WTC11 (cell line): ENCODE data around the gene TAPT1. TPM values are rescaled to one million over a fixed set of nuclear protein-coding genes. Genes with fewer than 3 reads are reported as not detected.
A peak's percentile ranks its signal among the peaks of the same experiment; 100 is the strongest.
"Not testable (repeated sequence)": the region's sequence is repeated elsewhere in the genome, so short reads cannot be mapped to it uniquely, and the experiment has no call there.

Experiments
- ATAC-seq: fragments of 200-7000 bp; cut with Tn5 transposase; 2 replicates; pipeline ENCODE4 v1.10.0; 2021; ENCODE audit warnings: mild to moderate bottlenecking, moderate library complexity
- CTCF ChIA-PET: fragments of 300-600 bp; sonication (Branson Sonifier 250); formaldehyde crosslinking; loops from one replicate; lab custom pipeline; 2021; ENCODE audit warnings: antibody characterized with exemption; lab: Charles Lee
- POLR2A ChIA-PET: fragments of 350-600 bp; sonication (Branson Sonifier 250); formaldehyde crosslinking; loops from one replicate; lab custom pipeline; 2021; ENCODE audit warnings: antibody characterized with exemption; lab: Charles Lee
- DNase-seq: peaks from one replicate; pipeline ENCODE4 v3.0.0; 2021; ENCODE audit warnings: low spot score
- H3K27ac Mint-ChIP-seq: 2 replicates; pipeline ENCODE4 v1.8.0; 2021; ENCODE audit warnings: mixed read lengths
- H3K27me3 Mint-ChIP-seq: 2 replicates; pipeline ENCODE4 v1.8.0; 2021; ENCODE audit warnings: low read depth, mild to moderate bottlenecking, moderate library complexity, mixed read lengths
- H3K36me3 Mint-ChIP-seq: 2 replicates; pipeline ENCODE4 v1.8.0; 2021; ENCODE audit warnings: mixed read lengths
- H3K4me1 Mint-ChIP-seq: 2 replicates; pipeline ENCODE4 v1.8.0; 2022; ENCODE audit warnings: mixed read lengths
- H3K4me3 Mint-ChIP-seq: 2 replicates; pipeline ENCODE4 v1.8.0; 2021; ENCODE audit warnings: mild to moderate bottlenecking, moderate library complexity, mixed read lengths
- H3K9me3 Mint-ChIP-seq: 2 replicates; pipeline ENCODE4 v1.8.0; 2021; ENCODE audit warnings: mixed read lengths
- ATF1 ChIP-seq: sonication (generic); formaldehyde crosslinking; IDR thresholded peaks from 2 replicates; pipeline ENCODE4 v1.8.1; 2023; ENCODE audit warnings: mild to moderate bottlenecking, moderate library complexity, missing genetic modification reagents
- CREB1 ChIP-seq: sonication (generic); formaldehyde crosslinking; IDR thresholded peaks from 2 replicates; pipeline ENCODE4 v1.8.0; 2023; ENCODE audit warnings: mild to moderate bottlenecking, missing genetic modification reagents
- ELF4 ChIP-seq: sonication (generic); formaldehyde crosslinking; IDR thresholded peaks from 2 replicates; pipeline ENCODE4 v1.8.1; 2022; ENCODE audit warnings: low read depth, mild to moderate bottlenecking, moderate library complexity, missing genetic modification reagents
- EMX1 ChIP-seq: fragments of 250-450 bp; sonication (Bioruptor Pico); IDR thresholded peaks from 2 replicates; pipeline ENCODE4 v1.8.0; 2021; ENCODE audit warnings: mild to moderate bottlenecking
- GRHL2 ChIP-seq: fragments of 250-450 bp; sonication (Bioruptor Pico); IDR thresholded peaks from 2 replicates; pipeline ENCODE4 v1.8.0; 2022; ENCODE audit warnings: mild to moderate bottlenecking, moderate library complexity; ENCODE audit not compliant: insufficient replicate concordance, severe bottlenecking
- GTF2I ChIP-seq: fragments of 250-450 bp; sonication (Bioruptor Pico); conservative IDR thresholded peaks from 2 replicates; pipeline ENCODE4 v1.4.0; 2021; ENCODE audit warnings: mild to moderate bottlenecking
- NFATC4 ChIP-seq: fragments of 250-450 bp; sonication (Bioruptor Pico); IDR thresholded peaks from 2 replicates; pipeline ENCODE4 v1.9.0; 2021; ENCODE audit warnings: mild to moderate bottlenecking
- RELA ChIP-seq: sonication (generic); formaldehyde crosslinking; IDR thresholded peaks from 2 replicates; pipeline ENCODE4 v1.8.1; 2022; ENCODE audit warnings: missing genetic modification reagents, mild to moderate bottlenecking, borderline replicate concordance
- SMAD3 ChIP-seq: sonication (generic); formaldehyde crosslinking; IDR thresholded peaks from 2 replicates; pipeline ENCODE4 v1.8.0; 2022; ENCODE audit warnings: missing genetic modification reagents, mild to moderate bottlenecking, borderline replicate concordance
- TCF7 ChIP-seq: sonication (generic); formaldehyde crosslinking; IDR thresholded peaks from 2 replicates; pipeline ENCODE4 v1.8.0; 2022; ENCODE audit warnings: mild to moderate bottlenecking, low read depth, missing genetic modification reagents, moderate library complexity
- TP53 ChIP-seq: sonication (generic); formaldehyde crosslinking; IDR thresholded peaks from 2 replicates; pipeline ENCODE4 v1.8.1; 2023; ENCODE audit warnings: mild to moderate bottlenecking, missing genetic modification reagents
- ZNF219 ChIP-seq: sonication (generic); formaldehyde crosslinking; IDR thresholded peaks from 2 replicates; pipeline ENCODE4 v1.8.0; 2023; ENCODE audit warnings: missing genetic modification reagents, mild to moderate bottlenecking, borderline replicate concordance
- ZNF232 ChIP-seq: sonication (generic); formaldehyde crosslinking; IDR thresholded peaks from 2 replicates; pipeline ENCODE4 v1.8.0; 2022; ENCODE audit warnings: mild to moderate bottlenecking, missing genetic modification reagents
- ZNF416 ChIP-seq: fragments of 250-450 bp; sonication (Bioruptor Pico); IDR thresholded peaks from 2 replicates; pipeline ENCODE4 v1.9.0; 2021; ENCODE audit warnings: mild to moderate bottlenecking, inconsistent platforms
- total RNA-seq: library from RNA; stranded (reverse); gene quantifications from 3 replicates; pipeline ENCODE4 v1.2.3, GENCODE V29; 2021
- TF ChIP-seq, protein P1 (sequence below): sonication (generic); formaldehyde crosslinking; IDR thresholded peaks from 2 replicates; pipeline ENCODE4 v1.8.0; 2022; ENCODE audit warnings: mild to moderate bottlenecking, missing genetic modification reagents
- TF ChIP-seq, protein P2 (sequence below): sonication (generic); formaldehyde crosslinking; IDR thresholded peaks from 2 replicates; pipeline ENCODE4 v1.8.0; 2023; ENCODE audit warnings: missing genetic modification reagents
- TF ChIP-seq, protein P3 (sequence below): sonication (generic); formaldehyde crosslinking; conservative IDR thresholded peaks from 2 replicates; pipeline ENCODE4 v1.8.1; 2023; ENCODE audit warnings: mild to moderate bottlenecking, low read depth, missing genetic modification reagents, moderate library complexity
- TF ChIP-seq, protein P4 (sequence below): fragments of 250-450 bp; sonication (Bioruptor Pico); IDR thresholded peaks from 2 replicates; pipeline ENCODE4 v1.9.0; 2021; ENCODE audit warnings: mild to moderate bottlenecking
- TF ChIP-seq, protein P5 (sequence below): sonication (generic); formaldehyde crosslinking; conservative IDR thresholded peaks from 2 replicates; pipeline ENCODE4 v1.8.1; 2022; ENCODE audit warnings: mild to moderate bottlenecking, missing genetic modification reagents
- TF ChIP-seq, protein P6 (sequence below): sonication (generic); formaldehyde crosslinking; IDR thresholded peaks from 2 replicates; pipeline ENCODE4 v1.8.1; 2023; ENCODE audit warnings: mild to moderate bottlenecking, missing genetic modification reagents
- TF ChIP-seq, protein P7 (sequence below): fragments of 250-450 bp; sonication (Bioruptor Pico); IDR thresholded peaks from 2 replicates; pipeline ENCODE4 v2.1.2; 2022; ENCODE audit warnings: mild to moderate bottlenecking, moderate library complexity
- TF ChIP-seq, protein P8 (sequence below): sonication (generic); formaldehyde crosslinking; IDR thresholded peaks from 2 replicates; pipeline ENCODE4 v1.8.1; 2023; ENCODE audit warnings: mild to moderate bottlenecking, missing genetic modification reagents, moderate library complexity

The TAPT1 gene
- total RNA-seq, 1 experiment from 2014 or later = 12.4 TPM

DNA sequence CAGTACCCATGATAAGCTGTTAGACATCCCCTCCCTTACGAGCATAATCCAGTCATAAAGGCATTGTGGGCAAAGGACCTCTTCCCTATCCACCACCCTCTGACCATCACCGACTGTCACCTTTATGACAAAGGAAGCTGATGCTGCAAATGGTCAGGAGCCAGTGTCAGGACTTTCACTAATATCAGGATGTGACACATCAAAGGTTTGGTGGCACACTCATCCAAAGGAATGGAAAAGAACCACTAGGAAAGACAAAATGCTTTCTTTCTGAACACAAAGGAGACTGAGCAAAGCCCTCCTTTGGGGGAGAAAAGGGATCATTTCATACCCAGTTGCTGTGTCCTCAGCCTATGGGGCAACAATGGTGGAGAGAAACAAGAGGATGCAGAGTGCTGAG lies 75.6 kb downstream of the TAPT1 start:
- H3K36me3 Mint-ChIP-seq = peaks cover 5% of the 10 kb centered on the region
- ATAC-seq (no peak), DNase-seq (no peak)
- H3K27ac Mint-ChIP-seq = no peak overlapping the region
- no peak for TF ChIP-seq TCF7 (CRISPR knock-in tag)
- TF ChIP-seq ZNF232 (CRISPR knock-in tag) = no peak
- no peak for TF ChIP-seq CREB1
- TF ChIP-seq, protein P1, sequence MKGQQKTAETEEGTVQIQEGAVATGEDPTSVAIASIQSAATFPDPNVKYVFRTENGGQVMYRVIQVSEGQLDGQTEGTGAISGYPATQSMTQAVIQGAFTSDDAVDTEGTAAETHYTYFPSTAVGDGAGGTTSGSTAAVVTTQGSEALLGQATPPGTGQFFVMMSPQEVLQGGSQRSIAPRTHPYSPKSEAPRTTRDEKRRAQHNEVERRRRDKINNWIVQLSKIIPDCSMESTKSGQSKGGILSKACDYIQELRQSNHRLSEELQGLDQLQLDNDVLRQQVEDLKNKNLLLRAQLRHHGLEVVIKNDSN (CRISPR knock-in tag) = no peak
- TF ChIP-seq, protein P2, sequence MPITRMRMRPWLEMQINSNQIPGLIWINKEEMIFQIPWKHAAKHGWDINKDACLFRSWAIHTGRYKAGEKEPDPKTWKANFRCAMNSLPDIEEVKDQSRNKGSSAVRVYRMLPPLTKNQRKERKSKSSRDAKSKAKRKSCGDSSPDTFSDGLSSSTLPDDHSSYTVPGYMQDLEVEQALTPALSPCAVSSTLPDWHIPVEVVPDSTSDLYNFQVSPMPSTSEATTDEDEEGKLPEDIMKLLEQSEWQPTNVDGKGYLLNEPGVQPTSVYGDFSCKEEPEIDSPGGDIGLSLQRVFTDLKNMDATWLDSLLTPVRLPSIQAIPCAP (CRISPR knock-in tag) = no peak
- no peak for TF ChIP-seq TP53 (CRISPR knock-in tag)
- TF ChIP-seq, protein P3, sequence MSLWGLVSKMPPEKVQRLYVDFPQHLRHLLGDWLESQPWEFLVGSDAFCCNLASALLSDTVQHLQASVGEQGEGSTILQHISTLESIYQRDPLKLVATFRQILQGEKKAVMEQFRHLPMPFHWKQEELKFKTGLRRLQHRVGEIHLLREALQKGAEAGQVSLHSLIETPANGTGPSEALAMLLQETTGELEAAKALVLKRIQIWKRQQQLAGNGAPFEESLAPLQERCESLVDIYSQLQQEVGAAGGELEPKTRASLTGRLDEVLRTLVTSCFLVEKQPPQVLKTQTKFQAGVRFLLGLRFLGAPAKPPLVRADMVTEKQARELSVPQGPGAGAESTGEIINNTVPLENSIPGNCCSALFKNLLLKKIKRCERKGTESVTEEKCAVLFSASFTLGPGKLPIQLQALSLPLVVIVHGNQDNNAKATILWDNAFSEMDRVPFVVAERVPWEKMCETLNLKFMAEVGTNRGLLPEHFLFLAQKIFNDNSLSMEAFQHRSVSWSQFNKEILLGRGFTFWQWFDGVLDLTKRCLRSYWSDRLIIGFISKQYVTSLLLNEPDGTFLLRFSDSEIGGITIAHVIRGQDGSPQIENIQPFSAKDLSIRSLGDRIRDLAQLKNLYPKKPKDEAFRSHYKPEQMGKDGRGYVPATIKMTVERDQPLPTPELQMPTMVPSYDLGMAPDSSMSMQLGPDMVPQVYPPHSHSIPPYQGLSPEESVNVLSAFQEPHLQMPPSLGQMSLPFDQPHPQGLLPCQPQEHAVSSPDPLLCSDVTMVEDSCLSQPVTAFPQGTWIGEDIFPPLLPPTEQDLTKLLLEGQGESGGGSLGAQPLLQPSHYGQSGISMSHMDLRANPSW (CRISPR knock-in tag) = no peak
- no peak overlapping the region for H3K4me3 Mint-ChIP-seq
- peaks cover 26% of the 10 kb centered on the region for H3K9me3 Mint-ChIP-seq
- ChIA-PET CTCF (interaction anchor here (1.3 kb wide), 1 partner anchor 55 kb away, joined by 3 read pairs; no protein-coding TSS in a partner anchor), POLR2A (no interaction called here)
- H3K4me1 Mint-ChIP-seq = peaks cover 5% of the 10 kb centered on the region
- H3K27me3 Mint-ChIP-seq = peaks cover 12% of the 10 kb centered on the region

DNA sequence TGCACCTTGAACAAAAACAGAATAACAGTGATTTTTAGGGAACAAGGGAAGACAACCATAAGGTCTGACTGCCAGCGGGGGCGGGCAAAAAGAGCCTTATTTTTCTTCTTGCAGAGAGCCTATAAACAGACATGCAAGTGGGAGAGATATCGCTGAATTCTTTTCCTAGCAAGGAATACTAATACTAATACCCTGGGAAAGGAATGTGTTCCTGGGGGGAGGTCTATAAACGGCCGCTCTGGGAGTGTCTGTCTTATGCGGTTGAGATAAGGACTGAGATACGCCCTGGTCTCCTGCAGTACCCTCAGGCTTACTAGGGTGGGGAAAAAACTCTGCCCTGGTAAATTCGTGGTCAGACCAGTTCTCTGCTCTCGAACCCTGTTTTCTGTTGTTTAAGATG lies 81.4 kb downstream of the TAPT1 start:
- ATAC-seq, H3K4me1 Mint-ChIP-seq, H3K4me3 Mint-ChIP-seq, POLR2A ChIA-PET, H3K27ac Mint-ChIP-seq, CTCF ChIA-PET: not testable (repeated sequence)
- peaks cover 11% of the 10 kb centered on the region for H3K27me3 Mint-ChIP-seq
- H3K36me3 Mint-ChIP-seq = peaks cover 23% of the 10 kb centered on the region
- DNase-seq = peak; percentile 38
- peaks cover 63% of the 10 kb centered on the region for H3K9me3 Mint-ChIP-seq

DNA sequence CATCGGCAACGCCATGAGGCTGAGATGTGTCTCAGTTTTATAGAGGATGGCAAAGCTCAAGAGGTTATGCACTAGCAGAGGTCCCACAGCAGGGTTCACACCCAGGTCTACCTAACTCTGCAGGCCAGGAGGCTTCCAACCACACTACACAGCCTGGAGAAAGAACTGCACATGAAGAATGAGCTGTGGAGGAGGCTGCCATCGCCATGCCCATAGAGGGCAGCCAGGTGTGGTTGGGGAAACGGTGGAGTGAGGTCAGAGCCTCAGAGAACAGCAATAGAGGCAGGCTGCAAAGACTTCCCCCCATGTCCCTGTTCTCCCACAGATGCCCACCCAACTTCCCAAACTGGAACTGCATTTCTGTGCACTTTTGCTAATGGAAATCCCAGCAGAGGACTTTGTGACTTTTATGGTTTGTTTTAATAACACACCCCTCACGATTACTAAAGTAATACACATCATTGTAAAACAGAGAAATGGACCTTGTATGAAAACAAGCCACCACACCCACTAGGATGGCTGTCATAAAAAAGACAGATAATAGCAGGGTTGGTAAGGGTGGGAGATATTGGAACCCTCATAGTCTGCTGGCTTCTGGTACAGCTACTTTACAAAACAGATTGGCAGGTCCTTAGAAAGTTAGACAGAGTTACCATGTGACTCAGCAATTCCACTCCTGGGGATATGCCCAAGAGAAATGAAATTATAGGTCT lies 83.5 kb downstream of the TAPT1 start:
- peaks cover 5% of the 10 kb centered on the region; the same call in 1 of the 2 replicates for H3K27me3 Mint-ChIP-seq
- CTCF ChIA-PET = no interaction called here
- H3K27ac Mint-ChIP-seq = no peak overlapping the region
- no peak for TF ChIP-seq ZNF416 (CRISPR knock-in tag)
- no peak for TF ChIP-seq RELA (CRISPR knock-in tag)
- TF ChIP-seq ZNF232 (CRISPR knock-in tag) = no peak
- TF ChIP-seq NFATC4 = no peak
- TF ChIP-seq, protein P4, sequence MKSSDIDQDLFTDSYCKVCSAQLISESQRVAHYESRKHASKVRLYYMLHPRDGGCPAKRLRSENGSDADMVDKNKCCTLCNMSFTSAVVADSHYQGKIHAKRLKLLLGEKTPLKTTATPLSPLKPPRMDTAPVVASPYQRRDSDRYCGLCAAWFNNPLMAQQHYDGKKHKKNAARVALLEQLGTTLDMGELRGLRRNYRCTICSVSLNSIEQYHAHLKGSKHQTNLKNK (CRISPR knock-in tag) = no peak
- TF ChIP-seq ATF1 (CRISPR knock-in tag) = no peak
- TF ChIP-seq, protein P5, sequence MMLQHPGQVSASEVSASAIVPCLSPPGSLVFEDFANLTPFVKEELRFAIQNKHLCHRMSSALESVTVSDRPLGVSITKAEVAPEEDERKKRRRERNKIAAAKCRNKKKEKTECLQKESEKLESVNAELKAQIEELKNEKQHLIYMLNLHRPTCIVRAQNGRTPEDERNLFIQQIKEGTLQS = no peak
- no peak for TF ChIP-seq EMX1 (CRISPR knock-in tag)
- TF ChIP-seq, protein P6, sequence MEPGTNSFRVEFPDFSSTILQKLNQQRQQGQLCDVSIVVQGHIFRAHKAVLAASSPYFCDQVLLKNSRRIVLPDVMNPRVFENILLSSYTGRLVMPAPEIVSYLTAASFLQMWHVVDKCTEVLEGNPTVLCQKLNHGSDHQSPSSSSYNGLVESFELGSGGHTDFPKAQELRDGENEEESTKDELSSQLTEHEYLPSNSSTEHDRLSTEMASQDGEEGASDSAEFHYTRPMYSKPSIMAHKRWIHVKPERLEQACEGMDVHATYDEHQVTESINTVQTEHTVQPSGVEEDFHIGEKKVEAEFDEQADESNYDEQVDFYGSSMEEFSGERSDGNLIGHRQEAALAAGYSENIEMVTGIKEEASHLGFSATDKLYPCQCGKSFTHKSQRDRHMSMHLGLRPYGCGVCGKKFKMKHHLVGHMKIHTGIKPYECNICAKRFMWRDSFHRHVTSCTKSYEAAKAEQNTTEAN (CRISPR knock-in tag) = no peak
- TF ChIP-seq, protein P7, sequence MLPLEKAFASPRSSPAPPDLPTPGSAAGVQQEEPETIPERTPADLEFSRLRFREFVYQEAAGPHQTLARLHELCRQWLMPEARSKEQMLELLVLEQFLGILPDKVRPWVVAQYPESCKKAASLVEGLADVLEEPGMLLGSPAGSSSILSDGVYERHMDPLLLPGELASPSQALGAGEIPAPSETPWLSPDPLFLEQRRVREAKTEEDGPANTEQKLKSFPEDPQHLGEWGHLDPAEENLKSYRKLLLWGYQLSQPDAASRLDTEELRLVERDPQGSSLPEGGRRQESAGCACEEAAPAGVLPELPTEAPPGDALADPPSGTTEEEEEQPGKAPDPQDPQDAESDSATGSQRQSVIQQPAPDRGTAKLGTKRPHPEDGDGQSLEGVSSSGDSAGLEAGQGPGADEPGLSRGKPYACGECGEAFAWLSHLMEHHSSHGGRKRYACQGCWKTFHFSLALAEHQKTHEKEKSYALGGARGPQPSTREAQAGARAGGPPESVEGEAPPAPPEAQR (CRISPR knock-in tag) = no peak
- TF ChIP-seq GRHL2 (CRISPR knock-in tag) = no peak
- TF ChIP-seq, protein P8, sequence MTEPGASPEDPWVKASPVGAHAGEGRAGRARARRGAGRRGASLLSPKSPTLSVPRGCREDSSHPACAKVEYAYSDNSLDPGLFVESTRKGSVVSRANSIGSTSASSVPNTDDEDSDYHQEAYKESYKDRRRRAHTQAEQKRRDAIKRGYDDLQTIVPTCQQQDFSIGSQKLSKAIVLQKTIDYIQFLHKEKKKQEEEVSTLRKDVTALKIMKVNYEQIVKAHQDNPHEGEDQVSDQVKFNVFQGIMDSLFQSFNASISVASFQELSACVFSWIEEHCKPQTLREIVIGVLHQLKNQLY (CRISPR knock-in tag) = no peak
- no peak for TF ChIP-seq GTF2I (CRISPR knock-in tag)
- no peak for TF ChIP-seq ZNF219 (CRISPR knock-in tag)
- TF ChIP-seq SMAD3 = no peak
- TF ChIP-seq ELF4 = no peak
- H3K36me3 Mint-ChIP-seq = peaks cover 23% of the 10 kb centered on the region
- peaks cover 56% of the 10 kb centered on the region for H3K9me3 Mint-ChIP-seq
- no peak for ATAC-seq
- H3K4me1 Mint-ChIP-seq = no peaks in the 10 kb centered on the region
- no peak for DNase-seq
- no peak overlapping the region for H3K4me3 Mint-ChIP-seq
- POLR2A ChIA-PET = no interaction called here
